WTC11 (cell line): ENCODE data around the gene AURKA.

Experiments
- CTCF ChIP-seq: fragments of 200-600 bp; IDR thresholded peaks from 2 replicates; pipeline ENCODE4 v1.8.0; 2022; ENCODE audit warnings: antibody characterized with exemption
- FOXK1 ChIP-seq: sonication (generic); formaldehyde crosslinking; IDR thresholded peaks from 2 replicates; pipeline ENCODE4 v1.8.0; 2022; ENCODE audit warnings: mild to moderate bottlenecking, moderate library complexity, missing genetic modification reagents
- NFE2L1 ChIP-seq: sonication (generic); formaldehyde crosslinking; IDR thresholded peaks from 2 replicates; pipeline ENCODE4 v1.8.1; 2023; ENCODE audit warnings: missing genetic modification reagents
- TEAD4 ChIP-seq: sonication (generic); formaldehyde crosslinking; IDR thresholded peaks from 2 replicates; pipeline ENCODE4 v1.8.0; 2022; ENCODE audit warnings: mild to moderate bottlenecking, missing genetic modification reagents
- ZNF232 ChIP-seq: sonication (generic); formaldehyde crosslinking; IDR thresholded peaks from 2 replicates; pipeline ENCODE4 v1.8.0; 2022; ENCODE audit warnings: mild to moderate bottlenecking, missing genetic modification reagents
- TF ChIP-seq, protein P1 (sequence below): sonication (generic); formaldehyde crosslinking; IDR thresholded peaks from 2 replicates; pipeline ENCODE4 v1.8.1; 2023; ENCODE audit warnings: mild to moderate bottlenecking, missing genetic modification reagents, borderline replicate concordance
- TF ChIP-seq, protein P2 (sequence below): sonication (generic); formaldehyde crosslinking; conservative IDR thresholded peaks from 2 replicates; pipeline ENCODE4 v1.8.1; 2022; ENCODE audit warnings: mild to moderate bottlenecking, missing genetic modification reagents
- TF ChIP-seq, protein P3 (sequence below): fragments of 250-450 bp; sonication (Bioruptor Pico); IDR thresholded peaks from 2 replicates; pipeline ENCODE4 v2.1.2; 2022; ENCODE audit warnings: mild to moderate bottlenecking, moderate library complexity

DNA sequence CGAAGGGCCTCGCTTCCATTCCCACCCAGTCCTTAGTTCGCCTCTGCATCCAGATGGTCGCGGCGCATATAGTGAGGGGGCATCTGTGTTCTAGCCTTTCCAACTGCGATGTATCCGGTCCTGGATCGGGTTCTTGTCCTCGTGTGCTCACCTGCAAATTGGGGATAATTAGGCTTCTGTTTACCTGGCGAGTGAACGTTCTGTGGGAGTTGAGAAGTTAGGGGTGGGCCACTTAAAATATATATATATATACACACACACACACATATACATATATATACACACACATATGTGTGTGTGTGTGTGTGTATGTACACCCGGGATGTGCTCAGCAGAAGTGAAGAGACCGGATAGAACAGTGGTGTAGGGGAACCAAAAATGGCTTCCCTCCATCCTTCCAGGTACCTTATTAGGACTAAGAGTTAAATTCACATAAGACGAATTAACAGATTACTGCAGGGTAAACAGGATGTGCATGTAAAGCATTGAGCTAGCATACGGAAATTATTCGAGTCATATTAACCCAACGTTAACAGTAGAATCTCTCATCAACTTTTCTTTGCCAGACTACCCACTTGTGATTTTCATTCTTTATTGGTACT lies 967 bp upstream of the AURKA start:
- TF ChIP-seq CTCF (no peak), FOXK1 (CRISPR knock-in tag) (no peak), NFE2L1 (CRISPR knock-in tag) (no peak), TEAD4 (CRISPR knock-in tag) (no peak), ZNF232 (CRISPR knock-in tag) (no peak)
- TF ChIP-seq, protein P1, sequence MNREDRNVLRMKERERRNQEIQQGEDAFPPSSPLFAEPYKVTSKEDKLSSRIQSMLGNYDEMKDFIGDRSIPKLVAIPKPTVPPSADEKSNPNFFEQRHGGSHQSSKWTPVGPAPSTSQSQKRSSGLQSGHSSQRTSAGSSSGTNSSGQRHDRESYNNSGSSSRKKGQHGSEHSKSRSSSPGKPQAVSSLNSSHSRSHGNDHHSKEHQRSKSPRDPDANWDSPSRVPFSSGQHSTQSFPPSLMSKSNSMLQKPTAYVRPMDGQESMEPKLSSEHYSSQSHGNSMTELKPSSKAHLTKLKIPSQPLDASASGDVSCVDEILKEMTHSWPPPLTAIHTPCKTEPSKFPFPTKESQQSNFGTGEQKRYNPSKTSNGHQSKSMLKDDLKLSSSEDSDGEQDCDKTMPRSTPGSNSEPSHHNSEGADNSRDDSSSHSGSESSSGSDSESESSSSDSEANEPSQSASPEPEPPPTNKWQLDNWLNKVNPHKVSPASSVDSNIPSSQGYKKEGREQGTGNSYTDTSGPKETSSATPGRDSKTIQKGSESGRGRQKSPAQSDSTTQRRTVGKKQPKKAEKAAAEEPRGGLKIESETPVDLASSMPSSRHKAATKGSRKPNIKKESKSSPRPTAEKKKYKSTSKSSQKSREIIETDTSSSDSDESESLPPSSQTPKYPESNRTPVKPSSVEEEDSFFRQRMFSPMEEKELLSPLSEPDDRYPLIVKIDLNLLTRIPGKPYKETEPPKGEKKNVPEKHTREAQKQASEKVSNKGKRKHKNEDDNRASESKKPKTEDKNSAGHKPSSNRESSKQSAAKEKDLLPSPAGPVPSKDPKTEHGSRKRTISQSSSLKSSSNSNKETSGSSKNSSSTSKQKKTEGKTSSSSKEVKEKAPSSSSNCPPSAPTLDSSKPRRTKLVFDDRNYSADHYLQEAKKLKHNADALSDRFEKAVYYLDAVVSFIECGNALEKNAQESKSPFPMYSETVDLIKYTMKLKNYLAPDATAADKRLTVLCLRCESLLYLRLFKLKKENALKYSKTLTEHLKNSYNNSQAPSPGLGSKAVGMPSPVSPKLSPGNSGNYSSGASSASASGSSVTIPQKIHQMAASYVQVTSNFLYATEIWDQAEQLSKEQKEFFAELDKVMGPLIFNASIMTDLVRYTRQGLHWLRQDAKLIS = no peak
- TF ChIP-seq, protein P2, sequence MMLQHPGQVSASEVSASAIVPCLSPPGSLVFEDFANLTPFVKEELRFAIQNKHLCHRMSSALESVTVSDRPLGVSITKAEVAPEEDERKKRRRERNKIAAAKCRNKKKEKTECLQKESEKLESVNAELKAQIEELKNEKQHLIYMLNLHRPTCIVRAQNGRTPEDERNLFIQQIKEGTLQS (CRISPR knock-in tag) = no peak
- TF ChIP-seq, protein P3, sequence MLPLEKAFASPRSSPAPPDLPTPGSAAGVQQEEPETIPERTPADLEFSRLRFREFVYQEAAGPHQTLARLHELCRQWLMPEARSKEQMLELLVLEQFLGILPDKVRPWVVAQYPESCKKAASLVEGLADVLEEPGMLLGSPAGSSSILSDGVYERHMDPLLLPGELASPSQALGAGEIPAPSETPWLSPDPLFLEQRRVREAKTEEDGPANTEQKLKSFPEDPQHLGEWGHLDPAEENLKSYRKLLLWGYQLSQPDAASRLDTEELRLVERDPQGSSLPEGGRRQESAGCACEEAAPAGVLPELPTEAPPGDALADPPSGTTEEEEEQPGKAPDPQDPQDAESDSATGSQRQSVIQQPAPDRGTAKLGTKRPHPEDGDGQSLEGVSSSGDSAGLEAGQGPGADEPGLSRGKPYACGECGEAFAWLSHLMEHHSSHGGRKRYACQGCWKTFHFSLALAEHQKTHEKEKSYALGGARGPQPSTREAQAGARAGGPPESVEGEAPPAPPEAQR = no peak
